Testis (tissue), 3 donors: ENCODE data around the gene TSC22D4. TPM values are rescaled to one million over a fixed set of nuclear protein-coding genes. Genes with fewer than 3 reads are reported as not detected.
"Not testable (repeated sequence)": the region's sequence is repeated elsewhere in the genome, so short reads cannot be mapped to it uniquely, and the experiment has no call there.

Source experiments
- DNase-seq: peaks from one replicate; pipeline ENCODE4 v3.0.0-alpha.2; 2019
- H3K27ac ChIP-seq, 2 donors: fragments of 200-600 bp; sonication (generic); one replicate each; pipeline ENCODE4 v1.5.1; 2019
- H3K27me3 ChIP-seq: fragments of 200-600 bp; sonication (generic); one replicate; pipeline ENCODE4 v1.5.1; 2019
- H3K36me3 ChIP-seq: fragments of 200-600 bp; sonication (generic); one replicate; pipeline ENCODE4 v1.5.1; 2017; ENCODE audit warnings: low read depth; ENCODE audit errors: missing control alignments
- H3K4me1 ChIP-seq: fragments of 200-600 bp; sonication (generic); one replicate; pipeline ENCODE4 v1.5.1; 2019
- H3K4me3 ChIP-seq, 2 donors: fragments of 200-600 bp; sonication (generic); one replicate each; pipeline ENCODE4 v1.5.1; 2017 to 2019
- H3K9me3 ChIP-seq: fragments of 200-600 bp; sonication (generic); one replicate; pipeline ENCODE4 v1.5.1; 2017
- POLR2A ChIP-seq: fragments of 450-650 bp; IDR thresholded peaks from one replicate; pipeline ENCODE4 v1.6.1; 2017; ENCODE audit warnings: antibody characterized with exemption, mild to moderate bottlenecking, moderate library complexity
- WGBS, 2 donors: methylation state at CpG; one replicate each; pipeline ENCODE4 v1.1.5; 2018; 5-methylcytosine and 5-hydroxymethylcytosine counted together
- intact Hi-C: fragments of 100-400 bp; cut with DNase I; formaldehyde crosslinking; loops from one replicate; pipeline ENCODE4 v1.15.1; 2023; ENCODE audit warnings: low total_unique reads
- polyA plus RNA-seq: library from polyadenylated mRNA; stranded (reverse); fragments of 350-450 nt; fragmentation: Illumina TruSeq; extraction: RNeasy Lipid Tissue Mini Kit (QIAGEN cat#74804); gene quantifications from one replicate; pipeline ENCODE4 v1.2.3, GENCODE V29; 2014; ENCODE audit warnings: low read depth, low replicate concordance; ENCODE audit not compliant: insufficient read depth
- total RNA-seq, 2 donors: library from RNA; depleted of rRNA; stranded (reverse); fragments of >200 nt; gene quantifications; one replicate each; pipeline ENCODE4 v1.2.3, GENCODE V29; 2016
- TF ChIP-seq, protein P1 (sequence below), 3 experiments: fragments of 450-650 bp in 2 of 3; fragments of 200-600 bp in 1 of 3; sonication (generic) in 1 of 3; IDR thresholded peaks; one replicate each; pipeline ENCODE4 v1.5.1; 2016 to 2019; ENCODE audit warnings: antibody characterized with exemption in 3 of 3, mild to moderate bottlenecking in 2 of 3, moderate library complexity in 1 of 3

Gene TSC22D4
- total and polyA plus RNA-seq, 3 donors from 2014 or later: 57.4 to 165 (median 135) TPM

- Histone ChIP-seq H3K27me3 (no peaks in the 10 kb centered on the region), H3K9me3 (no peaks in the 10 kb centered on the region), H3K36me3 (no peaks in the 10 kb centered on the region), H3K4me1 (peaks cover 4% of the 10 kb centered on the region), H3K27ac (no peak overlapping the region), H3K4me3 (no peak overlapping the region)
- intact Hi-C loops: no loop called here
- 88% methylated on average over 13 of the region's 13 CpGs for WGBS, 2 donors
- no peak for DNase-seq
- TF ChIP-seq, protein P1, sequence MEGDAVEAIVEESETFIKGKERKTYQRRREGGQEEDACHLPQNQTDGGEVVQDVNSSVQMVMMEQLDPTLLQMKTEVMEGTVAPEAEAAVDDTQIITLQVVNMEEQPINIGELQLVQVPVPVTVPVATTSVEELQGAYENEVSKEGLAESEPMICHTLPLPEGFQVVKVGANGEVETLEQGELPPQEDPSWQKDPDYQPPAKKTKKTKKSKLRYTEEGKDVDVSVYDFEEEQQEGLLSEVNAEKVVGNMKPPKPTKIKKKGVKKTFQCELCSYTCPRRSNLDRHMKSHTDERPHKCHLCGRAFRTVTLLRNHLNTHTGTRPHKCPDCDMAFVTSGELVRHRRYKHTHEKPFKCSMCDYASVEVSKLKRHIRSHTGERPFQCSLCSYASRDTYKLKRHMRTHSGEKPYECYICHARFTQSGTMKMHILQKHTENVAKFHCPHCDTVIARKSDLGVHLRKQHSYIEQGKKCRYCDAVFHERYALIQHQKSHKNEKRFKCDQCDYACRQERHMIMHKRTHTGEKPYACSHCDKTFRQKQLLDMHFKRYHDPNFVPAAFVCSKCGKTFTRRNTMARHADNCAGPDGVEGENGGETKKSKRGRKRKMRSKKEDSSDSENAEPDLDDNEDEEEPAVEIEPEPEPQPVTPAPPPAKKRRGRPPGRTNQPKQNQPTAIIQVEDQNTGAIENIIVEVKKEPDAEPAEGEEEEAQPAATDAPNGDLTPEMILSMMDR (IDR thresholded peaks at IDR 0.05): no peak
- no peak for TF ChIP-seq POLR2A
Observed at GRCh38 chr7:100449190-100449795, 29.7 kb downstream of the TSC22D4 start.

GRCh38 chr7:100447363-100447762 lies 31.7 kb downstream of the TSC22D4 start:
- H3K9me3 ChIP-seq, DNase-seq, H3K27me3 ChIP-seq, H3K36me3 ChIP-seq, H3K4me1 ChIP-seq, intact Hi-C loops, H3K27ac ChIP-seq, H3K4me3 ChIP-seq: not testable (repeated sequence)
- WGBS, 2 donors: 93 to 94% methylated on average over 8 of the region's 8 CpGs

DNA sequence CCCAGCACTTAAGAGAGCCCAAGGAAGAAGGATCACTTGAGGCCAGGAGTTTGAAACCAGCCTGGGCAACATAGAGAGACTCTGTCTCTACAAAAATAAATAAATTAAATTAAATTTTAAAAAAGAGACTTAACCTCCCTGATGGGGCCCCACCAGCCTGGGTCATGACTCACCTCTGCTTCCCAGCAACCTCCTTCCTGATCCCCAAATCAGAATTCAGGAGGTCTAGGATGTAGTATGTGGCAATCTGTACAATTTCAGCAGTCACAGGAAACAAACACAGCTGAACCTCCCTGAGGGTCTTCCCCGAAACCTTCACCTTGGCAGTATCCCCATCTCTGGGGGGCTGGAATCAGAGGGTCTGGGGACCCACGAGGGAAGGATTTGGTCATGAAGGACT lies 33.0 kb downstream of the TSC22D4 start:
- no peaks in the 10 kb centered on the region for H3K27me3 ChIP-seq
- H3K4me1 ChIP-seq: peaks cover 5% of the 10 kb centered on the region
- H3K4me3 ChIP-seq: no peak overlapping the region
- TF ChIP-seq POLR2A: no peak
- TF ChIP-seq, protein P1 (IDR thresholded peaks at IDR 0.05): no peak
- H3K9me3 ChIP-seq: no peaks in the 10 kb centered on the region
- intact Hi-C loops: no loop called here
- H3K36me3 ChIP-seq: no peaks in the 10 kb centered on the region
- 73 to 86% methylated on average over 2 of the region's 2 CpGs for WGBS, 2 donors
- DNase-seq: no peak
- no peak overlapping the region for H3K27ac ChIP-seq

DNA sequence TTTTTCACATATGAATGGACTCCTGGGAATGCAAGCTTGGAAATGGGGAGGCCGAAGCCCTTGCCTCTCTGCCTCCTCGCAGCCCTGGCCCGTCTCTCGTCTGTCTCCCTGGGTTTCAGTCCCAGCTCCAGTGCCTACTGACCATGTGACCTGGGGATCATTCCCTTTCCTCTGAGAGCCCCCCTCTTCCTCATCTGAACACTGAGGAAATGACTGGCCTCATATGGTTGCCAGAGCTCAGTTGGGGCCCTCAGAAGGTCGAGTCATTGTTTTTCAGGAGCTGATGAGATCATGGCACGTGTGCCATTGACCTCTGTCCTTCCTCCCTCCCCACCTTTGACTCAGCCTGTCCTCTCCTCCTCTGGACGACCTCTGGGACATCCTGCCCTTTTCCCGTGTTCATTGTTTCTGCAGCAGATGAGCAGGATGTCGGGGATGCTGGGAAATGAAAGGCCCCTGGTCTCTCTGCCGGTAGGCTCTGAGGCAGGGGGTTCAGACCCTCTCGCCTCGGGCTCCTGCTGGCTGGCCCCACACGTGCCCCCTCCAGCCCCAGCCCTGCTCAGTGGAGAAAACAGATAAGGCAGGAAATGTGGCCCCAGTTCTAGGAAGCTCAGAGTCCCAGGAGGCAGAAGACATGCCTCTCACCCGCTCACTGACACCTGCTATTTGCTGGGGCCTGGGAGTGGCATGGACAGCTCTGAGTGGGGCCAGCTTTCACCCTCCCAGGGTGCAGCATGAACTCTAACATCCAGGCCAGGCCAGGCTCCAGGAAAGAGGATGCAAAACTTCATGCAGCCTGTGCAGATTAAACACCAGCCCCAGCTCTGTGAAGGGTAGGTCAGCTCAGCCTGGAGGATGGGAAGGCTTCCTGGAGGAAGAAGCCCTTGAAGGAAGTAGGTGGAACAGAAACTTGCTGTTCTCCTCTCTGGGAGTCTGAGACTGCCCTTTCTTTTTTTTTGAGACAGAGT lies 34.4 kb downstream of the TSC22D4 start:
- DNase-seq: no peak

More for the DNA sequence above, 34.4 kb downstream of the TSC22D4 start:
- no peaks in the 10 kb centered on the region for H3K27me3 ChIP-seq
- no peak overlapping the region for H3K27ac ChIP-seq
- TF ChIP-seq, protein P1 (IDR thresholded peaks at IDR 0.05): no peak
- no peak for TF ChIP-seq POLR2A
- WGBS, 2 donors: 52 to 55% methylated on average over 14 of the region's 14 CpGs
- H3K36me3 ChIP-seq: no peaks in the 10 kb centered on the region
- intact Hi-C loops: no loop called here
- no peaks in the 10 kb centered on the region for H3K9me3 ChIP-seq
- peaks cover 5% of the 10 kb centered on the region for H3K4me1 ChIP-seq
- no peak overlapping the region for H3K4me3 ChIP-seq
